C4-2B (cell line): Measurements from ENCODE around the gene TFDP2.

Source experiments
- ZFX ChIP-seq: fragments of 450-650 bp; IDR thresholded peaks from 2 replicates; pipeline ENCODE4 v1.6.1; 2017
- TF ChIP-seq, protein P1 (sequence below): fragments of 450-650 bp; conservative IDR thresholded peaks from 2 replicates; pipeline ENCODE4 v1.5.1; 2017; ENCODE audit warnings: mild to moderate bottlenecking

GRCh38 chr3:142152384-142152783 lies 3.0 kb upstream of the TFDP2 start:
- TF ChIP-seq, protein P1, sequence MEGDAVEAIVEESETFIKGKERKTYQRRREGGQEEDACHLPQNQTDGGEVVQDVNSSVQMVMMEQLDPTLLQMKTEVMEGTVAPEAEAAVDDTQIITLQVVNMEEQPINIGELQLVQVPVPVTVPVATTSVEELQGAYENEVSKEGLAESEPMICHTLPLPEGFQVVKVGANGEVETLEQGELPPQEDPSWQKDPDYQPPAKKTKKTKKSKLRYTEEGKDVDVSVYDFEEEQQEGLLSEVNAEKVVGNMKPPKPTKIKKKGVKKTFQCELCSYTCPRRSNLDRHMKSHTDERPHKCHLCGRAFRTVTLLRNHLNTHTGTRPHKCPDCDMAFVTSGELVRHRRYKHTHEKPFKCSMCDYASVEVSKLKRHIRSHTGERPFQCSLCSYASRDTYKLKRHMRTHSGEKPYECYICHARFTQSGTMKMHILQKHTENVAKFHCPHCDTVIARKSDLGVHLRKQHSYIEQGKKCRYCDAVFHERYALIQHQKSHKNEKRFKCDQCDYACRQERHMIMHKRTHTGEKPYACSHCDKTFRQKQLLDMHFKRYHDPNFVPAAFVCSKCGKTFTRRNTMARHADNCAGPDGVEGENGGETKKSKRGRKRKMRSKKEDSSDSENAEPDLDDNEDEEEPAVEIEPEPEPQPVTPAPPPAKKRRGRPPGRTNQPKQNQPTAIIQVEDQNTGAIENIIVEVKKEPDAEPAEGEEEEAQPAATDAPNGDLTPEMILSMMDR, result peak; percentile 25; the same call in 1 of the 2 replicates
- TF ChIP-seq ZFX, result no peak
